Prostate gland (tissue), 2 donors: ENCODE results near the gene C11orf71. TPM values are rescaled to one million over a fixed set of nuclear protein-coding genes. Genes with fewer than 3 reads are reported as not detected.

ENCODE experiments used
- DNase-seq: peaks from one replicate; pipeline ENCODE4 v3.0.0-alpha.2; 2019; ENCODE audit warnings: low spot score
- H3K27ac ChIP-seq, 2 donors: fragments of 200-600 bp; sonication (generic); 2 replicates each; pipeline ENCODE4 v1.5.1; 2017 to 2019
- H3K27me3 ChIP-seq: fragments of 200-600 bp; sonication (generic); replicated peaks from 2 replicates; pipeline ENCODE4 v1.5.1; 2019; ENCODE audit not compliant: insufficient read depth
- H3K36me3 ChIP-seq, 2 donors: fragments of 200-600 bp; sonication (generic); 1 replicate in 1 of 2; 2 replicates in 1 of 2; pipeline versions ENCODE4 v1.5.1 to v1.8.1; 2017 to 2019
- H3K4me1 ChIP-seq: fragments of 200-600 bp; sonication (generic); replicated peaks from 2 replicates; pipeline ENCODE4 v1.5.1; 2019
- H3K4me3 ChIP-seq, 2 donors: fragments of 200-600 bp; sonication (generic); 2 replicates each; pipeline ENCODE4 v1.5.1; 2017 to 2019
- H3K9me3 ChIP-seq: fragments of 200-600 bp; sonication (generic); 2 replicates; pipeline ENCODE4 v1.5.1; 2017
- CTCF ChIP-seq, 4 experiments: fragments of 200-600 bp in 2 of 4; fragments of 450-650 bp in 2 of 4; sonication (generic) in 2 of 4; IDR thresholded peaks; 1 replicate in 3 of 4; 2 replicates in 1 of 4; pipeline ENCODE4 v1.5.1; 2016 to 2019; ENCODE audit warnings: antibody characterized with exemption in 4 of 4, mild to moderate bottlenecking in 2 of 4, moderate library complexity in 2 of 4
- POLR2A ChIP-seq: fragments of 450-650 bp; IDR thresholded peaks from one replicate; pipeline ENCODE4 v1.6.1; 2016; ENCODE audit warnings: antibody characterized with exemption, mild to moderate bottlenecking
- POLR2AphosphoS5 ChIP-seq: sonication (generic); formaldehyde crosslinking; IDR thresholded peaks from one replicate; pipeline ENCODE4 v1.6.1; 2017; ENCODE audit warnings: antibody characterized with exemption
- WGBS: methylation state at CpG from one replicate; pipeline ENCODE4 v1.1.5; 2018; 5-methylcytosine and 5-hydroxymethylcytosine counted together
- intact Hi-C: fragments of 100-400 bp; cut with DNase I; formaldehyde crosslinking; loops from one replicate; pipeline ENCODE4 v1.14.2; 2022
- total RNA-seq, 2 donors: library from RNA; depleted of rRNA; stranded (reverse); fragments of >200 nt; gene quantifications; one replicate each; pipeline ENCODE4 v1.1.0, GENCODE V29; 2016

The C11orf71 gene
- total RNA-seq, 2 donors from 2014 or later = 14.4 to 15.3 TPM

GRCh38 chr11:114430290-114430689, 30.0 kb upstream of the C11orf71 start:
- no peak overlapping the region for H3K27ac ChIP-seq
- no peaks in the 10 kb centered on the region for H3K4me1 ChIP-seq
- TF ChIP-seq POLR2A (no peak), CTCF (IDR thresholded peaks at IDR 0.05) (no peak), POLR2AphosphoS5 (no peak)
- H3K36me3 ChIP-seq = no peaks in the 10 kb centered on the region
- intact Hi-C loops = no loop called here
- no peak overlapping the region for H3K4me3 ChIP-seq
- H3K27me3 ChIP-seq = no peaks in the 10 kb centered on the region
- DNase-seq = no peak
- no peaks in the 10 kb centered on the region for H3K9me3 ChIP-seq

GRCh38 chr11:114426280-114426679, 26.0 kb upstream of the C11orf71 start:
- Histone ChIP-seq H3K4me1 (no peaks in the 10 kb centered on the region), H3K27ac (no peak overlapping the region), H3K27me3 (no peaks in the 10 kb centered on the region), H3K36me3 (no peaks in the 10 kb centered on the region), H3K9me3 (no peaks in the 10 kb centered on the region), H3K4me3 (no peak overlapping the region)
- intact Hi-C loops = no loop called here
- TF ChIP-seq CTCF (IDR thresholded peaks at IDR 0.05) (no peak), POLR2A (no peak)
- 92% methylated on average over 3 of the region's 4 CpGs for WGBS
- DNase-seq = no peak

GRCh38 chr11:114416441-114416961, 16.2 kb upstream of the C11orf71 start:
- no peaks in the 10 kb centered on the region for H3K27me3 ChIP-seq
- no peak overlapping the region for H3K4me3 ChIP-seq
- no peaks in the 10 kb centered on the region for H3K4me1 ChIP-seq
- H3K27ac ChIP-seq = no peak overlapping the region
- no peak for DNase-seq
- no peaks in the 10 kb centered on the region for H3K36me3 ChIP-seq
- intact Hi-C loops = no loop called here
- no peaks in the 10 kb centered on the region for H3K9me3 ChIP-seq
- TF ChIP-seq POLR2A (no peak), POLR2AphosphoS5 (no peak), CTCF (IDR thresholded peaks at IDR 0.05) (no peak)

GRCh38 chr11:114413958-114414357, 13.6 kb upstream of the C11orf71 start:
- WGBS = 89% methylated on average over 10 of the region's 10 CpGs
- TF ChIP-seq POLR2A = no peak
- no peak for TF ChIP-seq POLR2AphosphoS5
- no peak for TF ChIP-seq CTCF (IDR thresholded peaks at IDR 0.05)
- H3K27ac ChIP-seq = no peak overlapping the region
- no peak for DNase-seq
- H3K4me3 ChIP-seq = no peak overlapping the region
- H3K9me3 ChIP-seq = no peaks in the 10 kb centered on the region
- intact Hi-C loops = no loop called here
- no peaks in the 10 kb centered on the region for H3K27me3 ChIP-seq
- H3K36me3 ChIP-seq = no peaks in the 10 kb centered on the region
- no peaks in the 10 kb centered on the region for H3K4me1 ChIP-seq

GRCh38 chr11:114412946-114413345, 12.6 kb upstream of the C11orf71 start:
- no peak for TF ChIP-seq POLR2AphosphoS5
- Histone ChIP-seq H3K9me3 (no peaks in the 10 kb centered on the region), H3K4me1 (no peaks in the 10 kb centered on the region), H3K4me3 (no peak overlapping the region), H3K27me3 (no peaks in the 10 kb centered on the region), H3K36me3 (no peaks in the 10 kb centered on the region), H3K27ac (no peak overlapping the region)
- intact Hi-C loops = no loop called here
- 98% methylated on average over 4 of the region's 4 CpGs for WGBS
- no peak for DNase-seq
